HCT116 (cell line): ENCODE data around the gene TICAM2. TPM values are rescaled to one million over a fixed set of nuclear protein-coding genes. Genes with fewer than 3 reads are reported as not detected.

Experiments used
- ATAC-seq: fragments of 200-7000 bp; cut with Tn5 transposase; 2 replicates; pipeline ENCODE4 v1.9.1; 2020; ENCODE audit warnings: mild to moderate bottlenecking, moderate library complexity
- BruUV-seq: library from RNA; stranded (reverse); fragments of 400-500 nt; replicated peaks from 2 replicates; lab custom pipeline; 2021; lab: Mats Ljungman, UMichigan
- CTCF ChIA-PET: fragments of 300-600 bp; sonication (Branson Sonifier 250); formaldehyde crosslinking; loops from one replicate; lab custom pipeline; 2021; ENCODE audit warnings: antibody characterized with exemption; lab: Charles Lee
- POLR2A ChIA-PET: fragments of 300-600, 350-600 bp; sonication (Branson Sonifier 250); formaldehyde crosslinking; loops from one replicate; lab custom pipeline; 2021; ENCODE audit warnings: antibody characterized with exemption; lab: Charles Lee
- RAD21 ChIA-PET, 2 experiments: fragments of 300-600 bp; sonication (Branson Sonifier 250); formaldehyde crosslinking; loops; one replicate each; lab custom pipeline; 2023; ENCODE audit warnings: low total read pairs in 2 of 2; ENCODE audit not compliant: uncharacterized antibody in 2 of 2, unreplicated experiment in 2 of 2, low non-redundant PET in 1 of 2; lab: Charles Lee
- DNase-seq: peaks from one replicate; pipeline ENCODE4 v3.0.0-alpha.2; 2010; ENCODE audit warnings: low read depth, low spot score
- H2AFZ ChIP-seq: fragments of 200-600 bp; shearing (Covaris generic), sonication (generic); 2 replicates; pipeline ENCODE4 v1.6.1; 2017; ENCODE audit warnings: low read depth, mixed run types, mixed read lengths, antibody characterized with exemption, low read length; ENCODE audit not compliant: poor library complexity, severe bottlenecking
- H3K27ac ChIP-seq: 2 replicates; pipeline ENCODE4 v1.5.1; 2012; ENCODE audit warnings: low read depth, low read length
- H3K27me3 ChIP-seq: fragments of 200-600 bp; sonication (generic); 2 replicates; pipeline ENCODE4 v1.6.1; 2016; ENCODE audit warnings: mixed run types, low read length, mixed read lengths; ENCODE audit not compliant: insufficient read depth
- H3K36me3 ChIP-seq, 2 experiments: fragments of 200-500 bp in 1 of 2; fragments of 200-600 bp in 1 of 2; sonication (Bioruptor generic) in 1 of 2; sonication (generic) in 1 of 2; 2 replicates each; pipeline versions ENCODE4 v1.5.1 to v1.6.1; 2014 to 2016; ENCODE audit warnings: low read length in 2 of 2, inconsistent platforms in 1 of 2, mixed read lengths in 1 of 2, mixed run types in 1 of 2; ENCODE audit not compliant: insufficient read depth in 2 of 2, control insufficient read depth in 1 of 2
- H3K4me1 ChIP-seq, 2 experiments: fragments of 200-600 bp in 1 of 2; sonication (generic) in 1 of 2; 2 replicates each; pipeline versions ENCODE4 v1.5.1 to v1.6.1; 2012 to 2017; ENCODE audit warnings: low read length in 2 of 2, inconsistent platforms in 1 of 2, mild to moderate bottlenecking in 1 of 2, mixed read lengths in 1 of 2, mixed run types in 1 of 2, moderate library complexity in 1 of 2; ENCODE audit not compliant: insufficient read depth in 2 of 2, control insufficient read depth in 1 of 2
- H3K4me2 ChIP-seq: fragments of 200-600 bp; sonication (generic); 2 replicates; pipeline ENCODE4 v1.6.1; 2017; ENCODE audit warnings: mixed run types, low read length, mixed read lengths
- H3K4me3 ChIP-seq, 2 experiments: fragments of 200-600 bp in 1 of 2; sonication (generic) in 1 of 2; replicated peaks in 1 of 2; 2 replicates each; pipeline ENCODE4 v1.5.1; 2011 to 2016; ENCODE audit warnings: low read length in 2 of 2, control low read depth in 1 of 2, low read depth in 1 of 2, mild to moderate bottlenecking in 1 of 2, mixed read lengths in 1 of 2, mixed run types in 1 of 2
- H3K79me2 ChIP-seq: fragments of 200-600 bp; sonication (generic); 2 replicates; pipeline ENCODE4 v1.6.1; 2017; ENCODE audit warnings: mild to moderate bottlenecking, mixed run types, low read length, moderate library complexity, mixed read lengths; ENCODE audit not compliant: insufficient read depth
- H3K9ac ChIP-seq: fragments of 200-600 bp; sonication (generic); 2 replicates; pipeline ENCODE4 v1.6.1; 2016; ENCODE audit warnings: low read length, mixed read lengths
- H3K9me2 ChIP-seq: fragments of 200-600 bp; sonication (generic), shearing (Covaris generic); 2 replicates; pipeline ENCODE4 v1.6.1; 2017; ENCODE audit warnings: mixed run types, mild to moderate bottlenecking, moderate library complexity; ENCODE audit not compliant: insufficient read depth
- H3K9me3 ChIP-seq, 2 experiments: fragments of 200-500 bp in 1 of 2; fragments of 200-600 bp in 1 of 2; sonication (Bioruptor generic) in 1 of 2; sonication (generic) in 1 of 2; 2 replicates each; pipeline ENCODE4 v1.6.1; 2014 to 2017; ENCODE audit warnings: low read length in 2 of 2, mixed read lengths in 2 of 2, inconsistent platforms in 1 of 2, low read depth in 1 of 2, mild to moderate bottlenecking in 1 of 2, mixed run types in 1 of 2, moderate library complexity in 1 of 2; ENCODE audit not compliant: control insufficient read depth in 1 of 2, insufficient read depth in 1 of 2
- H4K20me1 ChIP-seq: fragments of 200-600 bp; sonication (generic), shearing (Covaris generic); 2 replicates; pipeline ENCODE4 v1.6.1; 2017; ENCODE audit warnings: mixed run types, mild to moderate bottlenecking, moderate library complexity; ENCODE audit not compliant: insufficient read depth
- ELF1 ChIP-seq: IDR thresholded peaks from 2 replicates; pipeline ENCODE4 v1.6.1; 2012; ENCODE audit warnings: low read depth, borderline replicate concordance
- EZH2phosphoT487 ChIP-seq: fragments of 200-600 bp; IDR thresholded peaks from 2 replicates; pipeline ENCODE4 v1.6.1; 2018; ENCODE audit warnings: antibody characterized with exemption, borderline replicate concordance
- POLR2AphosphoS5 ChIP-seq: IDR thresholded peaks from 2 replicates; pipeline ENCODE4 v1.6.1; 2011; ENCODE audit warnings: mild to moderate bottlenecking, low read depth, low read length, moderate library complexity
- SIN3A ChIP-seq: IDR thresholded peaks from 2 replicates; pipeline ENCODE4 v1.6.1; 2012; ENCODE audit warnings: low read depth
- SP1 ChIP-seq: IDR thresholded peaks from 2 replicates; pipeline ENCODE4 v1.6.1; 2012; ENCODE audit warnings: low read depth
- SRF ChIP-seq: IDR thresholded peaks from 2 replicates; pipeline ENCODE4 v1.6.1; 2012; ENCODE audit warnings: low read depth
- TCF7L2 ChIP-seq: IDR thresholded peaks from 2 replicates; pipeline ENCODE4 v1.7.0; 2011; ENCODE audit warnings: borderline replicate concordance, inconsistent platforms; ENCODE audit not compliant: insufficient read depth, insufficient read length; ENCODE audit errors: extremely low read depth
- YY1 ChIP-seq: IDR thresholded peaks from 2 replicates; pipeline ENCODE4 v1.6.1; 2011; ENCODE audit warnings: low read length, low read depth, moderate library complexity, mild to moderate bottlenecking; ENCODE audit not compliant: insufficient replicate concordance; ENCODE audit errors: extremely low read depth
- ZFX ChIP-seq: fragments of 450-650 bp; IDR thresholded peaks from 2 replicates; pipeline ENCODE4 v1.6.1; 2017
- ZNF274 ChIP-seq: fragments of 200-500 bp; sonication (Bioruptor generic); IDR thresholded peaks from 2 replicates; pipeline ENCODE4 v1.6.1; 2014; ENCODE audit warnings: mild to moderate bottlenecking, low read depth, low read length, inconsistent platforms
- intact Hi-C: fragments of 100-400 bp; cut with micrococcal nuclease; formaldehyde crosslinking; loops from 2 replicates; pipeline ENCODE4 v1.10.0; 2022
- total RNA-seq: library from RNA; stranded (reverse); gene quantifications from one replicate; pipeline ENCODE4 v1.2.1, GENCODE V29; 2021; ENCODE audit not compliant: unreplicated experiment
- TF ChIP-seq, protein P1 (sequence below): IDR thresholded peaks from 2 replicates; pipeline ENCODE4 v1.6.1; 2011; ENCODE audit warnings: mild to moderate bottlenecking, low read length, moderate library complexity; ENCODE audit not compliant: insufficient replicate concordance; ENCODE audit errors: extremely low read depth
- TF ChIP-seq, protein P2 (sequence below): IDR thresholded peaks from 2 replicates; pipeline ENCODE4 v1.6.1; 2012
- TF ChIP-seq, protein P3 (sequence below), 3 experiments: fragments of 200-600 bp in 1 of 3; sonication (generic) in 1 of 3; IDR thresholded peaks in 2 of 3; conservative IDR thresholded peaks in 1 of 3; 2 replicates each; pipeline ENCODE4 v1.5.1; 2012 to 2017; ENCODE audit warnings: low read depth in 2 of 3, low read length in 2 of 3, antibody characterized with exemption in 1 of 3, borderline replicate concordance in 1 of 3, control low read depth in 1 of 3, mild to moderate bottlenecking in 1 of 3, mixed read lengths in 1 of 3, mixed run types in 1 of 3, moderate library complexity in 1 of 3; ENCODE audit not compliant: insufficient read depth in 1 of 3

Gene TICAM2
- total RNA-seq, 1 experiment from 2014 or later, result 2.9 TPM

DNA sequence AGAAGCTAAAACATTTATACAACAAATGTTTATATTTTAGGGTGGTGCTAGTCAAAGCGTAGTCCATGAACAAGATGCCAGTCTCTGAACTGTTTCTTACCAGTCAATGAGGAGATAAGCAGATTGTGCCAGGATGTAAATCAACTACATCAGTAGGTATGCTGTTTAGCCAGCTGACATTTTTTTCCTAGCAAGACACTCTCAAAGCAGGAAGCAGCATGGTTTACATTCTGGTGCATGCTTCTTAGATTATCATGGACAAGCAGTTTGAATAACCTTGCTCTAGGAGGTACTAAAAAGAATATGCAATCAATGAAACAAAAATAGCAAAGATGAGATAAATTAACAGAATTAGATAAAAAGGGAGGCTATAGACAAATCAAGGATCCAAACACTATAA lies 17.0 kb downstream of the TICAM2 start:
- no peak for DNase-seq
- ChIA-PET POLR2A (no interaction called here), RAD21 (no interaction called here), CTCF (interaction anchor here (1.7 kb wide), 1 partner anchor 11 kb away, joined by 4 read pairs; no protein-coding TSS in a partner anchor)
- H4K20me1 ChIP-seq, result no peaks in the 10 kb centered on the region
- peaks cover 6% of the 10 kb centered on the region; the same call in 1 of the 2 replicates for H3K79me2 ChIP-seq
- no peaks in the 10 kb centered on the region for H3K36me3 ChIP-seq
- H3K4me3 ChIP-seq, result no peak overlapping the region
- H3K9me2 ChIP-seq, result no peaks in the 10 kb centered on the region
- ATAC-seq, result no peak
- no peak overlapping the region for H3K4me2 ChIP-seq
- TF ChIP-seq ZNF274, result no peak
- TF ChIP-seq SIN3A, result no peak
- TF ChIP-seq, protein P1, sequence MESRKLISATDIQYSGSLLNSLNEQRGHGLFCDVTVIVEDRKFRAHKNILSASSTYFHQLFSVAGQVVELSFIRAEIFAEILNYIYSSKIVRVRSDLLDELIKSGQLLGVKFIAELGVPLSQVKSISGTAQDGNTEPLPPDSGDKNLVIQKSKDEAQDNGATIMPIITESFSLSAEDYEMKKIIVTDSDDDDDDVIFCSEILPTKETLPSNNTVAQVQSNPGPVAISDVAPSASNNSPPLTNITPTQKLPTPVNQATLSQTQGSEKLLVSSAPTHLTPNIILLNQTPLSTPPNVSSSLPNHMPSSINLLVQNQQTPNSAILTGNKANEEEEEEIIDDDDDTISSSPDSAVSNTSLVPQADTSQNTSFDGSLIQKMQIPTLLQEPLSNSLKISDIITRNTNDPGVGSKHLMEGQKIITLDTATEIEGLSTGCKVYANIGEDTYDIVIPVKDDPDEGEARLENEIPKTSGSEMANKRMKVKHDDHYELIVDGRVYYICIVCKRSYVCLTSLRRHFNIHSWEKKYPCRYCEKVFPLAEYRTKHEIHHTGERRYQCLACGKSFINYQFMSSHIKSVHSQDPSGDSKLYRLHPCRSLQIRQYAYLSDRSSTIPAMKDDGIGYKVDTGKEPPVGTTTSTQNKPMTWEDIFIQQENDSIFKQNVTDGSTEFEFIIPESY, result no peak
- TF ChIP-seq YY1, result no peak
- TF ChIP-seq EZH2phosphoT487, result no peak
- TF ChIP-seq POLR2AphosphoS5, result no peak
- no peak for TF ChIP-seq SRF
- BruUV-seq, result no TSS peak
- no peak overlapping the region for H3K27ac ChIP-seq
- no peak overlapping the region for H3K9ac ChIP-seq
- intact Hi-C loops, result loop anchor here (5.0 kb wide), 1 partner anchor 488 kb away; no protein-coding TSS in a partner anchor
- no peaks in the 10 kb centered on the region for H3K27me3 ChIP-seq
- H3K9me3 ChIP-seq, result no peaks in the 10 kb centered on the region
- no peak overlapping the region for H2AFZ ChIP-seq
- H3K4me1 ChIP-seq, result peaks cover 0 to 4% of the 10 kb centered on the region in 2 experiments; a peak in 1 of 4 replicates

DNA sequence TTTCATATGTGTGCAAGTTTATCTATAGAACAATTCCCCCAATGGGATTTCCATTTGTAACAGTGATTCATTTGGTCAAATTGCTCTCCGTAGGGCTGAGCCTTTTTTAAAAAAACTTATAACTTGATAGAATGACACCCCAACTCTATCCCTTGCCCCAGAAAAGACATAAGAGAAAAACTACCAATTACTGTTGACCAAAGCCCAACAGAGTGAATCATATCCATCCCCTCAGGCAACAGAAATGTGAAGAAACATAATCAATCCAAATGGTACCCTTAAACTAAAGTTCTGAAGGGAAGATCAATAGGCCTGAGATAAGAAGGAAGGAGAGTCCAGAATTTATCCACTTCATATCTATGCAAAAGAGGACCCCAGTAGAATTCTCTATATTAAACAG lies 17.8 kb downstream of the TICAM2 start:
- ATAC-seq, result no peak
- no peaks in the 10 kb centered on the region for H3K9me3 ChIP-seq
- H3K9me2 ChIP-seq, result no peaks in the 10 kb centered on the region
- H3K36me3 ChIP-seq, result no peaks in the 10 kb centered on the region
- H3K4me3 ChIP-seq, result no peak overlapping the region
- no peaks in the 10 kb centered on the region for H3K27me3 ChIP-seq
- H4K20me1 ChIP-seq, result no peaks in the 10 kb centered on the region
- H3K79me2 ChIP-seq, result peaks cover 6% of the 10 kb centered on the region; the same call in 1 of the 2 replicates
- intact Hi-C loops, result no loop called here
- RAD21 ChIA-PET, result no interaction called here
- TF ChIP-seq ELF1 (no peak), ZFX (no peak), SP1 (no peak), POLR2AphosphoS5 (no peak), TCF7L2 (no peak), EZH2phosphoT487 (no peak)
- TF ChIP-seq, protein P2, sequence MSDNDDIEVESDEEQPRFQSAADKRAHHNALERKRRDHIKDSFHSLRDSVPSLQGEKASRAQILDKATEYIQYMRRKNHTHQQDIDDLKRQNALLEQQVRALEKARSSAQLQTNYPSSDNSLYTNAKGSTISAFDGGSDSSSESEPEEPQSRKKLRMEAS, result no peak
- TF ChIP-seq, protein P3, sequence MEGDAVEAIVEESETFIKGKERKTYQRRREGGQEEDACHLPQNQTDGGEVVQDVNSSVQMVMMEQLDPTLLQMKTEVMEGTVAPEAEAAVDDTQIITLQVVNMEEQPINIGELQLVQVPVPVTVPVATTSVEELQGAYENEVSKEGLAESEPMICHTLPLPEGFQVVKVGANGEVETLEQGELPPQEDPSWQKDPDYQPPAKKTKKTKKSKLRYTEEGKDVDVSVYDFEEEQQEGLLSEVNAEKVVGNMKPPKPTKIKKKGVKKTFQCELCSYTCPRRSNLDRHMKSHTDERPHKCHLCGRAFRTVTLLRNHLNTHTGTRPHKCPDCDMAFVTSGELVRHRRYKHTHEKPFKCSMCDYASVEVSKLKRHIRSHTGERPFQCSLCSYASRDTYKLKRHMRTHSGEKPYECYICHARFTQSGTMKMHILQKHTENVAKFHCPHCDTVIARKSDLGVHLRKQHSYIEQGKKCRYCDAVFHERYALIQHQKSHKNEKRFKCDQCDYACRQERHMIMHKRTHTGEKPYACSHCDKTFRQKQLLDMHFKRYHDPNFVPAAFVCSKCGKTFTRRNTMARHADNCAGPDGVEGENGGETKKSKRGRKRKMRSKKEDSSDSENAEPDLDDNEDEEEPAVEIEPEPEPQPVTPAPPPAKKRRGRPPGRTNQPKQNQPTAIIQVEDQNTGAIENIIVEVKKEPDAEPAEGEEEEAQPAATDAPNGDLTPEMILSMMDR (IDR thresholded peaks at IDR 0.05 in 2 of 3, conservative IDR thresholded peaks at IDR 0.05 in 1 of 3; ENCODE audit: borderline replicate concordance in 1 of 3, insufficient read depth in 1 of 3, low read depth in 2 of 3, low read length in 2 of 3), result no peak
- POLR2A ChIA-PET, result no interaction called here
- peaks cover 0 to 4% of the 10 kb centered on the region in 2 experiments; a peak in 1 of 4 replicates for H3K4me1 ChIP-seq
- DNase-seq, result no peak
- BruUV-seq, result no TSS peak
- no peak overlapping the region for H3K9ac ChIP-seq
- no peak overlapping the region for H3K27ac ChIP-seq
- H2AFZ ChIP-seq, result no peak overlapping the region
- CTCF ChIA-PET, result interaction anchor here (1.7 kb wide), 1 partner anchor 10 kb away, joined by 4 read pairs; no protein-coding TSS in a partner anchor
- H3K4me2 ChIP-seq, result no peak overlapping the region
